ENCODE data around the gene SLCO1C1.

DNA sequence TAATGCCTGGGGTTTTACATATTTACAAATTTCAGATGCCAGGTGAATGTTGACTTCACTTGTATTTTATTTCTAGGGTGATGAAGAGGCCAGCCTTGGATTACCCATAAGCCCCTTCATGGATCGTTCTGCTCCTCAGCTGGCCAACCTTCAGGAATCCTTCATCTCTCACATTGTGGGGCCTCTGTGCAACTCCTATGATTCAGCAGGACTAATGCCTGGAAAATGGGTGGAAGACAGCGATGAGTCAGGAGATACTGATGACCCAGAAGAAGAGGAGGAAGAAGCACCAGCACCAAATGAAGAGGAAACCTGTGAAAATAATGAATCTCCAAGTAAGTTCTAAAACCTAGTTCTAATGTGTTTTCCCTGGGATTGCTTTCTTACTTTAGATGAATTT, 41.3 kb upstream of the SLCO1C1 start:
- TF ChIP-seq, protein P1, sequence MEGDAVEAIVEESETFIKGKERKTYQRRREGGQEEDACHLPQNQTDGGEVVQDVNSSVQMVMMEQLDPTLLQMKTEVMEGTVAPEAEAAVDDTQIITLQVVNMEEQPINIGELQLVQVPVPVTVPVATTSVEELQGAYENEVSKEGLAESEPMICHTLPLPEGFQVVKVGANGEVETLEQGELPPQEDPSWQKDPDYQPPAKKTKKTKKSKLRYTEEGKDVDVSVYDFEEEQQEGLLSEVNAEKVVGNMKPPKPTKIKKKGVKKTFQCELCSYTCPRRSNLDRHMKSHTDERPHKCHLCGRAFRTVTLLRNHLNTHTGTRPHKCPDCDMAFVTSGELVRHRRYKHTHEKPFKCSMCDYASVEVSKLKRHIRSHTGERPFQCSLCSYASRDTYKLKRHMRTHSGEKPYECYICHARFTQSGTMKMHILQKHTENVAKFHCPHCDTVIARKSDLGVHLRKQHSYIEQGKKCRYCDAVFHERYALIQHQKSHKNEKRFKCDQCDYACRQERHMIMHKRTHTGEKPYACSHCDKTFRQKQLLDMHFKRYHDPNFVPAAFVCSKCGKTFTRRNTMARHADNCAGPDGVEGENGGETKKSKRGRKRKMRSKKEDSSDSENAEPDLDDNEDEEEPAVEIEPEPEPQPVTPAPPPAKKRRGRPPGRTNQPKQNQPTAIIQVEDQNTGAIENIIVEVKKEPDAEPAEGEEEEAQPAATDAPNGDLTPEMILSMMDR (optimal IDR thresholded peaks at IDR 0.05 in 1 of 3, IDR thresholded peaks at IDR 0.05 in 1 of 3, conservative IDR thresholded peaks at IDR 0.05 in 1 of 3; ENCODE audit: extremely low read depth in 1 of 3, insufficient read depth in 2 of 3, low read length in 3 of 3): no peak
- no peak for TF ChIP-seq EZH2 (IDR thresholded peaks at IDR 0.05; ENCODE audit: low read length)
